PC-9 (cell line): ENCODE measurements around the gene CNGA3. TPM values are rescaled to one million over a fixed set of nuclear protein-coding genes. Genes with fewer than 3 reads are reported as not detected.
A peak's percentile ranks its signal among the peaks of the same experiment; 100 is the strongest.

ENCODE experiments used
- BruUV-seq: library from RNA; stranded (reverse); fragments of 400-500 nt; replicated peaks from 2 replicates; lab custom pipeline; 2021; lab: Mats Ljungman, UMichigan
- CTCF ChIA-PET: fragments of 300-600 bp; sonication (Branson Sonifier 250); formaldehyde crosslinking; loops from one replicate; lab custom pipeline; 2022; ENCODE audit warnings: antibody characterized with exemption; lab: Charles Lee
- POLR2A ChIA-PET: fragments of 300-600 bp; sonication (Branson Sonifier 250); formaldehyde crosslinking; loops from one replicate; lab custom pipeline; 2022; ENCODE audit warnings: antibody characterized with exemption; ENCODE audit not compliant: unreplicated experiment; lab: Charles Lee
- DNase-seq, 2 experiments: peaks; one replicate each; pipeline versions ENCODE4 v3.0.0 to v3.0.0-alpha.2; 2015 to 2022; ENCODE audit warnings: mixed read lengths in 1 of 2
- H2AFZ ChIP-seq: fragments of 200-600 bp; sonication (generic); 2 replicates; pipeline ENCODE4 v1.8.1; 2017; ENCODE audit warnings: antibody characterized with exemption
- H3F3A ChIP-seq: fragments of 200-600 bp; sonication (generic); 2 replicates; pipeline ENCODE4 v1.8.1; 2017; ENCODE audit warnings: antibody characterized with exemption, mild to moderate bottlenecking, low read depth; ENCODE audit not compliant: insufficient read depth
- H3K27ac ChIP-seq: fragments of 200-600 bp; sonication (generic); 2 replicates; pipeline ENCODE4 v1.6.1; 2016; ENCODE audit warnings: mixed run types
- H3K27me3 ChIP-seq: fragments of 200-600 bp; sonication (generic); 2 replicates; pipeline ENCODE4 v1.6.1; 2016; ENCODE audit warnings: low read depth, mixed run types; ENCODE audit not compliant: insufficient read depth
- H3K36me3 ChIP-seq: fragments of 200-600 bp; sonication (generic); 2 replicates; pipeline ENCODE4 v1.6.1; 2016; ENCODE audit warnings: low read depth, mixed run types
- H3K4me1 ChIP-seq: fragments of 200-600 bp; sonication (generic); replicated peaks from 2 replicates; pipeline ENCODE4 v1.6.1; 2016; ENCODE audit warnings: mixed run types; ENCODE audit not compliant: insufficient read depth
- H3K4me2 ChIP-seq: fragments of 200-600 bp; sonication (generic); 2 replicates; pipeline ENCODE4 v1.6.1; 2017; ENCODE audit warnings: mixed run types
- H3K4me3 ChIP-seq: fragments of 200-600 bp; sonication (generic); 2 replicates; pipeline ENCODE4 v1.6.1; 2016; ENCODE audit warnings: mixed run types
- H3K79me2 ChIP-seq: fragments of 200-600 bp; sonication (generic); 2 replicates; pipeline ENCODE4 v1.6.1; 2017; ENCODE audit warnings: low read depth, mixed run types
- H3K9me2 ChIP-seq: fragments of 200-600 bp; sonication (generic); 2 replicates; pipeline ENCODE4 v1.8.1; 2017; ENCODE audit warnings: mild to moderate bottlenecking; ENCODE audit not compliant: insufficient read depth
- H3K9me3 ChIP-seq: fragments of 200-600 bp; sonication (generic); 2 replicates; pipeline ENCODE4 v1.8.1; 2016; ENCODE audit warnings: low read depth; ENCODE audit not compliant: insufficient read depth
- H4K20me1 ChIP-seq: fragments of 200-600 bp; sonication (generic); 2 replicates; pipeline ENCODE4 v1.8.1; 2017; ENCODE audit not compliant: insufficient read depth
- EZH2 ChIP-seq: fragments of 200-600 bp; sonication (generic); IDR thresholded peaks from 2 replicates; pipeline ENCODE4 v1.8.0; 2017; ENCODE audit warnings: antibody characterized with exemption, low read depth
- intact Hi-C: fragments of 100-400 bp; cut with micrococcal nuclease; formaldehyde crosslinking; loops from one replicate; pipeline ENCODE4 v1.10.0; 2022; ENCODE audit not compliant: unreplicated experiment
- total RNA-seq: library from RNA; stranded (reverse); gene quantifications from 2 replicates; pipeline ENCODE4 v1.2.3, GENCODE V29; 2021
- TF ChIP-seq, protein P1 (sequence below): fragments of 200-600 bp; sonication (generic); conservative IDR thresholded peaks from 2 replicates; pipeline ENCODE4 v1.6.1; 2017; ENCODE audit warnings: mixed run types, antibody characterized with exemption, mild to moderate bottlenecking, moderate library complexity

The CNGA3 gene
- total RNA-seq, 1 experiment from 2014 or later = not detected

DNA sequence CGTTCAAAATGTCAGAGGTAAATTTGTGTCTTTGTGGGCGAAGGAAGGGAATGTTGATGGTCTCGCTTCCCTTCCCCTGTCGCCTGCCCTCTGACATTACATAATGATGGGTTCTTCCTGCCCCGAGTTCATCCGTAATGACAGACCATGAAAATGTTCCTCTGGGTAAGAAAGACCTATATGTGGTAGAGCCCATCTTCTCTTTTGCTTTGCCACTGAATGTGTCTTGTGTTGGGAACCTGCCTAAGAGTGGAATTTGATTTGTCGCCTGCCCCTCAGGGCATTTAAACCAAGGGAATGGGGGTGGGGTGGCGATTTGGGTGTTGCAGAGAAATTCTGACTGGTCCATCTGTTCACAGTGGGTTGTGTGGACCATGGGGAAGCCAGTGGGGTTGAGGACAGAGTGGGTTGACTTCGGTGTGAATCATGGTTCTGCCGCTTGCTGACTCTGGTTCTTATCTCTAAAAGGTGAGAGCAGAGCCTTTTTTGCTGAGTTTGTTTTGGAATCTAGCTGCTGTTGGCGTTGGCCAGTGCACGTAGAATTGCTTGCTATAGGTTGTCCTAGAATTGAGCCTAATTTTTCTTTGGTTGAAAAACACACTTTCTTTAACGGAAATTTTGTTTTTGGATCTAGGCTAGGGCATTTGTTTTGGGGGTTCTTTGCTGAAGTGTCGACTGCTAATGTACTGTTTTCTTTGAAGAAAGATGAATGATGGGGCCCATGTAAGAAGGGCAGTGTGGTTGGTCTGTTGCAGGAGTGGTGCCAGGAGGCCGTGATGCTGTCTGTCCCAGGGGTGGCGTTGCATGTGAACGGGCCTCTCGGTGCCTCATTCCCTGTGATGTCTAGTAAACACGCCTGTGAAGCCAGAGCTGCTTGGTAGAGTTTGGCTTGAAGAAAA, 99.7 kb downstream of the CNGA3 start:
- BruUV-seq = no TSS peak
- 0 out of 2 replicates have a peak, but pooled peaks cover 8% of the 10 kb centered on the region for H3F3A ChIP-seq
- H3K27me3 ChIP-seq = no peaks in the 10 kb centered on the region
- peaks cover 59% of the 10 kb centered on the region for H3K79me2 ChIP-seq
- peaks cover 22% of the 10 kb centered on the region for H3K4me1 ChIP-seq
- POLR2A ChIA-PET = no interaction called here
- H3K4me2 ChIP-seq = peak overlapping the region; percentile 87
- intact Hi-C loops = loop anchor here (1.0 to 10.0 kb wide), 4 partner anchors 12 to 119 kb away; no protein-coding TSS in a partner anchor
- peak overlapping the region; percentile 91 for H3K4me3 ChIP-seq
- CTCF ChIA-PET = no interaction called here
- peak overlapping the region; percentile 13 for H3K27ac ChIP-seq
- TF ChIP-seq, protein P1, sequence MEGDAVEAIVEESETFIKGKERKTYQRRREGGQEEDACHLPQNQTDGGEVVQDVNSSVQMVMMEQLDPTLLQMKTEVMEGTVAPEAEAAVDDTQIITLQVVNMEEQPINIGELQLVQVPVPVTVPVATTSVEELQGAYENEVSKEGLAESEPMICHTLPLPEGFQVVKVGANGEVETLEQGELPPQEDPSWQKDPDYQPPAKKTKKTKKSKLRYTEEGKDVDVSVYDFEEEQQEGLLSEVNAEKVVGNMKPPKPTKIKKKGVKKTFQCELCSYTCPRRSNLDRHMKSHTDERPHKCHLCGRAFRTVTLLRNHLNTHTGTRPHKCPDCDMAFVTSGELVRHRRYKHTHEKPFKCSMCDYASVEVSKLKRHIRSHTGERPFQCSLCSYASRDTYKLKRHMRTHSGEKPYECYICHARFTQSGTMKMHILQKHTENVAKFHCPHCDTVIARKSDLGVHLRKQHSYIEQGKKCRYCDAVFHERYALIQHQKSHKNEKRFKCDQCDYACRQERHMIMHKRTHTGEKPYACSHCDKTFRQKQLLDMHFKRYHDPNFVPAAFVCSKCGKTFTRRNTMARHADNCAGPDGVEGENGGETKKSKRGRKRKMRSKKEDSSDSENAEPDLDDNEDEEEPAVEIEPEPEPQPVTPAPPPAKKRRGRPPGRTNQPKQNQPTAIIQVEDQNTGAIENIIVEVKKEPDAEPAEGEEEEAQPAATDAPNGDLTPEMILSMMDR = no peak
- TF ChIP-seq EZH2 = no peak
- H3K9me3 ChIP-seq = no peaks in the 10 kb centered on the region
- peak overlapping the region; percentile 80 for H2AFZ ChIP-seq
- peaks cover 6% of the 10 kb centered on the region; the same call in 1 of the 2 replicates for H4K20me1 ChIP-seq
- peak in 1 of 2 experiments; percentile 31 for DNase-seq
- no peaks in the 10 kb centered on the region for H3K36me3 ChIP-seq
- H3K9me2 ChIP-seq = no peaks in the 10 kb centered on the region

DNA sequence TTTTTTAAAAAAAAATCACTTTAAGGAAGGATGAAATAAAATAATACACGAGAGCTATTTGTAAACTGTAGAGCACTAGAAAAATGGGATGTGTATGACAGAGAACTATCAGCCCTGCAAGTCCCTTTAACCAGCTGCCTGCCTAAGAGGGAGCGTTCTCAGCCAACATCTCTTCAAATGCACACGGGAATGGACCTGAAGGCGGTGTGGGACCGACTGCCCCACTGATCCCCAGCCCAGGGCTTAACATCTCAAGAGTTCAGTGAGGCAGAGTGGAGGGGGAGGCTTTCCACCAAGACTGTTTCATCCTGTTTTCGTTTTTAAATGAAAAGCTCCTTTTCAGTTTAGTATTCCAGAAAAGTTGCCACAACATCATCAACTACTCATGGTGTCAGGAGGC, 100.6 kb downstream of the CNGA3 start:
- TF ChIP-seq, protein P1 = no peak
- no peak for TF ChIP-seq EZH2
- H3K4me1 ChIP-seq = peaks cover 22% of the 10 kb centered on the region
- no peaks in the 10 kb centered on the region for H3K9me2 ChIP-seq
- H3K4me3 ChIP-seq = no peak overlapping the region
- H3K27me3 ChIP-seq = no peaks in the 10 kb centered on the region
- no peak overlapping the region for H2AFZ ChIP-seq
- peaks cover 6% of the 10 kb centered on the region; the same call in 1 of the 2 replicates for H4K20me1 ChIP-seq
- DNase-seq = no peak
- peak overlapping the region; percentile 87 for H3K4me2 ChIP-seq
- H3K27ac ChIP-seq = no peak overlapping the region
- no peaks in the 10 kb centered on the region for H3K36me3 ChIP-seq
- no TSS peak for BruUV-seq
- H3F3A ChIP-seq = 0 out of 2 replicates have a peak, but pooled peaks cover 8% of the 10 kb centered on the region
- peaks cover 69% of the 10 kb centered on the region for H3K79me2 ChIP-seq
- ChIA-PET POLR2A (interaction anchor here (0.6 kb wide), 1 partner anchor 276 kb away, joined by 7 read pairs; no protein-coding TSS in a partner anchor), CTCF (interaction anchor here (0.7 kb wide), 1 partner anchor 750 kb away, joined by 4 read pairs; no protein-coding TSS in a partner anchor)
- intact Hi-C loops = loop anchor here (10.0 kb wide), 1 partner anchor 118 kb away; no protein-coding TSS in a partner anchor
- no peaks in the 10 kb centered on the region for H3K9me3 ChIP-seq

Other genes with a start within 250 kb of the CNGA3 start
- 50.5 and 52.9 TPM in 2 replicates for gene INPP4A, start 98.4 kb downstream of the CNGA3 start, total RNA-seq